GM12878 (cell line): Measurements from ENCODE around the gene PHACTR1. TPM values are rescaled to one million over a fixed set of nuclear protein-coding genes. Genes with fewer than 3 reads are reported as not detected.

Experiments used
- ATAC-seq: fragments of 200-7000 bp; cut with Tn5 transposase; 3 replicates; pipeline ENCODE4 v1.9.1; 2020; ENCODE audit warnings: mild to moderate bottlenecking, moderate library complexity
- BruUV-seq: library from RNA; stranded (reverse); fragments of 400-500 nt; replicated peaks from 2 replicates; lab custom pipeline; 2021; lab: Mats Ljungman, UMichigan
- CTCF ChIA-PET: fragments of 300-600 bp; sonication (Branson Sonifier 250); formaldehyde crosslinking; extraction: SDS; loops from one replicate; lab custom pipeline; 2021; ENCODE audit warnings: inconsistent platforms; lab: Yijun Ruan, JAX
- POLR2A ChIA-PET: fragments of 350-600 bp; formaldehyde crosslinking; extraction: SDS; loops from one replicate; lab custom pipeline; 2021; ENCODE audit warnings: inconsistent platforms; lab: Charles Lee
- RAD21 ChIA-PET: fragments of 300-600 bp; sonication (Branson Sonifier 250); formaldehyde crosslinking; loops from one replicate; lab custom pipeline; 2023; ENCODE audit warnings: antibody characterized with exemption; ENCODE audit not compliant: unreplicated experiment; lab: Charles Lee
- SMC1A ChIA-PET: fragments of 300-600 bp; sonication (Branson Sonifier 250); formaldehyde crosslinking; loops from one replicate; lab custom pipeline; 2023; ENCODE audit not compliant: unreplicated experiment, uncharacterized antibody; lab: Charles Lee
- DNase-seq: peaks from one replicate; pipeline ENCODE4 v3.0.0-alpha.2; 2011; ENCODE audit warnings: low read depth, low spot score
- FAIRE-seq: peaks from 3 replicates; lab custom pipeline; 2011; peaks lifted over from hg19 to GRCh38; lab: Jason Lieb, UNC
- H2AFZ ChIP-seq: 2 replicates; pipeline ENCODE4 v1.6.0; 2011; ENCODE audit warnings: low read depth, low read length, control low read depth; ENCODE audit not compliant: control insufficient read depth
- H3K27ac ChIP-seq: 2 replicates; pipeline ENCODE4 v1.5.1; 2011; ENCODE audit warnings: control low read depth; ENCODE audit not compliant: control insufficient read depth, insufficient read depth
- H3K27me3 ChIP-seq, 2 experiments: replicated peaks in 1 of 2; 2 replicates each; pipeline versions ENCODE4 v1.6.0 to v1.6.1; 2011; ENCODE audit warnings: low read length in 1 of 2; ENCODE audit not compliant: control insufficient read depth in 2 of 2, insufficient read depth in 2 of 2
- H3K36me3 ChIP-seq, 2 experiments: 2 replicates each; pipeline ENCODE4 v1.5.1; 2011; ENCODE audit warnings: low read length in 1 of 2; ENCODE audit not compliant: control insufficient read depth in 2 of 2, insufficient read depth in 2 of 2
- H3K4me1 ChIP-seq: 2 replicates; pipeline ENCODE4 v1.6.1; 2011; ENCODE audit warnings: mild to moderate bottlenecking, low read length, moderate library complexity, mixed read lengths; ENCODE audit not compliant: control insufficient read depth, insufficient read depth
- H3K4me2 ChIP-seq: 2 replicates; pipeline ENCODE4 v1.6.0; 2011; ENCODE audit warnings: control low read depth; ENCODE audit not compliant: control insufficient read depth, insufficient read depth
- H3K4me3 ChIP-seq: fragments of 200-600 bp; sonication (generic); 2 replicates; pipeline ENCODE4 v1.5.1; 2016
- H3K79me2 ChIP-seq: 2 replicates; pipeline ENCODE4 v1.6.0; 2011; ENCODE audit warnings: low read length; ENCODE audit not compliant: control insufficient read depth, insufficient read depth
- H3K9ac ChIP-seq: 2 replicates; pipeline ENCODE4 v1.8.0; 2011; ENCODE audit warnings: low read length, control low read depth, mixed read lengths; ENCODE audit not compliant: control insufficient read depth, insufficient read depth
- H3K9me3 ChIP-seq: replicated peaks from 3 replicates; pipeline ENCODE4 v1.5.1; 2011; ENCODE audit warnings: mild to moderate bottlenecking, low read length; ENCODE audit not compliant: control insufficient read depth, insufficient read depth
- H4K20me1 ChIP-seq: 2 replicates; pipeline ENCODE4 v1.6.0; 2011; ENCODE audit not compliant: control insufficient read depth, insufficient read depth
- CEBPB ChIP-seq, 2 experiments: fragments of 150-350 bp in 1 of 2; IDR thresholded peaks; 2 replicates each; pipeline ENCODE4 v1.6.1; 2012 to 2014; ENCODE audit warnings: low read depth in 2 of 2, low read length in 2 of 2, borderline replicate concordance in 1 of 2, inconsistent platforms in 1 of 2
- CEBPZ ChIP-seq: fragments of 150-350 bp; IDR thresholded peaks from 2 replicates; pipeline ENCODE4 v1.6.1; 2016; ENCODE audit warnings: low read depth, low read length
- FOXK2 ChIP-seq: fragments of 450-650 bp; IDR thresholded peaks from 2 replicates; pipeline ENCODE4 v1.6.1; 2017; ENCODE audit warnings: mild to moderate bottlenecking, moderate library complexity
- IKZF1 ChIP-seq: fragments of 450-650 bp; conservative IDR thresholded peaks from 2 replicates; pipeline ENCODE4 v1.6.1; 2017; ENCODE audit warnings: antibody characterized with exemption, mild to moderate bottlenecking
- MXI1 ChIP-seq: fragments of 150-350 bp; IDR thresholded peaks from 2 replicates; pipeline ENCODE4 v1.6.1; 2011; ENCODE audit warnings: low read depth, mild to moderate bottlenecking, inconsistent platforms, low read length, improper control_type of control experiment
- POLR2AphosphoS2 ChIP-seq: IDR thresholded peaks from 2 replicates; pipeline ENCODE4 v1.6.1; 2011; ENCODE audit warnings: low read depth, mild to moderate bottlenecking, low read length, improper control_type of control experiment, moderate library complexity
- POLR2AphosphoS5 ChIP-seq: IDR thresholded peaks from 2 replicates; pipeline ENCODE4 v1.6.1; 2011; ENCODE audit warnings: mild to moderate bottlenecking, low read length, inconsistent platforms
- SPI1 ChIP-seq: IDR thresholded peaks from 2 replicates; pipeline ENCODE4 v1.6.1; 2011; ENCODE audit warnings: low read depth, mild to moderate bottlenecking, low read length, moderate library complexity, borderline replicate concordance; ENCODE audit not compliant: insufficient read depth
- WGBS: methylation state at CpG from one replicate; pipeline ENCODE4 v1.1.6; 2016; ENCODE audit warnings: low lambda C conversion rate; ENCODE audit not compliant: insufficient replicate concordance, insufficient coverage; ENCODE audit errors: missing lambda C conversion rate; 5-methylcytosine and 5-hydroxymethylcytosine counted together
- in situ Hi-C: fragments of 300-500 bp; cut with MboI; formaldehyde crosslinking; loops from 9 replicates; pipeline ENCODE4 v1.14.3; 2018; ENCODE audit warnings: mixed read lengths
- intact Hi-C: fragments of 100-400 bp; cut with micrococcal nuclease; formaldehyde crosslinking; loops from one replicate; pipeline ENCODE4 v1.14.2; 2022; ENCODE audit not compliant: unreplicated experiment
- polyA plus RNA-seq, 11 experiments: library from polyadenylated mRNA; depleted of rRNA in 4 of 11; unstranded in 6 of 11; stranded (reverse) in 5 of 11; fragments of >200 nt; fragmentation: Nextera tagmentation in 4 of 11; fragmentation: Illumina TruSeq in 1 of 11; extraction: Ambion mirVana in 4 of 11; extraction: Trizol in 1 of 11; gene quantifications; 1 replicate in 1 of 11; 2 replicates in 10 of 11; pipeline versions ENCODE4 v1.2.1 to v1.2.3, GENCODE V29; 2011 to 2016; ENCODE audit warnings: inconsistent platforms in 2 of 11, missing spikeins in 2 of 11, low read depth in 1 of 11
- total RNA-seq, 4 experiments: library from RNA; depleted of rRNA in 3 of 4; stranded (reverse); fragments of >200 nt in 3 of 4; fragmentation: Illumina TruSeq in 1 of 4; extraction: Trizol in 1 of 4; gene quantifications; 2 replicates each; pipeline versions ENCODE4 v1.2.1 to v1.2.3, GENCODE V29; 2013 to 2021

The PHACTR1 gene
- total and polyA plus RNA-seq, 10 of the 15 experiments (the other 5 are each of a cell fraction or from before 2014, with no cell fraction given), result 34.2 to 94.6 (median 62.3) TPM

GRCh38 chr6:13289789-13290318 is 573.3 kb downstream of the PHACTR1 start:
- no peak overlapping the region for H3K4me2 ChIP-seq
- peaks cover 29 to 46% of the 10 kb centered on the region in 2 experiments for H3K36me3 ChIP-seq
- H2AFZ ChIP-seq, result no peak overlapping the region
- peaks cover 20% of the 10 kb centered on the region for H3K4me1 ChIP-seq
- ChIA-PET SMC1A (interaction anchor here (0.6 to 1.3 kb wide), 6 partner anchors 11 to 168 kb away, joined by 3 read pairs; no protein-coding TSS in a partner anchor), POLR2A (interaction anchor here (0.6 to 1.2 kb wide), 4 partner anchors 12 to 155 kb away, joined by 3 to 7 read pairs (median 4); no protein-coding TSS in a partner anchor), CTCF (interaction anchor here (0.6 to 1.1 kb wide), 4 partner anchors 12 to 53 kb away, joined by 3 read pairs; no protein-coding TSS in a partner anchor), RAD21 (interaction anchor here (0.6 kb wide), 2 partner anchors 33 to 478 kb away, joined by 3 read pairs; no protein-coding TSS in a partner anchor)
- H3K9me3 ChIP-seq, result peaks cover 14% of the 10 kb centered on the region; the same call in 2 of the 3 replicates
- H4K20me1 ChIP-seq, result no peaks in the 10 kb centered on the region; the same call in 1 of the 2 replicates
- H3K27me3 ChIP-seq, result no peaks in the 10 kb centered on the region
- no peaks in the 10 kb centered on the region for H3K79me2 ChIP-seq
- 91% methylated on average over 9 of the region's 9 CpGs for WGBS
- no TSS peak for BruUV-seq
- FAIRE-seq, result no peak
- DNase-seq, result no peak
- H3K9ac ChIP-seq, result no peak overlapping the region
- H3K27ac ChIP-seq, result no peak overlapping the region
- ATAC-seq, result no peak
- intact Hi-C loops, result no loop called here
- TF ChIP-seq IKZF1 (no peak), POLR2AphosphoS2 (0 out of 2 replicates have a peak, but pooled peaks have one; percentile 38)
- no peak overlapping the region for H3K4me3 ChIP-seq
- in situ Hi-C loops, result no loop called here

GRCh38 chr6:13290335-13290734 is 573.8 kb downstream of the PHACTR1 start:
- SMC1A ChIA-PET, result interaction anchor here (0.6 to 1.3 kb wide), 4 partner anchors 13 to 138 kb away, joined by 3 read pairs; no protein-coding TSS in a partner anchor
- H4K20me1 ChIP-seq, result no peaks in the 10 kb centered on the region; the same call in 1 of the 2 replicates
- peaks cover 15% of the 10 kb centered on the region for H3K4me1 ChIP-seq
- intact Hi-C loops (no loop called here), in situ Hi-C loops (no loop called here)
- no peak for DNase-seq
- WGBS, result 98% methylated on average over 2 of the region's 2 CpGs
- no peaks in the 10 kb centered on the region for H3K79me2 ChIP-seq
- no TSS peak for BruUV-seq
- TF ChIP-seq POLR2AphosphoS2 (0 out of 2 replicates have a peak, but pooled peaks have one; percentile 13), MXI1 (no peak), CEBPB (IDR thresholded peaks at IDR 0.05; ENCODE audit: borderline replicate concordance in 1 of 2, low read depth in 2 of 2, low read length in 2 of 2) (no peak), POLR2AphosphoS5 (0 out of 2 replicates have a peak, but pooled peaks have one; percentile 32), SPI1 (no peak), CEBPZ (no peak), FOXK2 (no peak)
- no peak overlapping the region for H2AFZ ChIP-seq
- POLR2A ChIA-PET, result interaction anchor here (0.7 to 1.2 kb wide), 2 partner anchors 12 to 26 kb away, joined by 4 read pairs; no protein-coding TSS in a partner anchor
- FAIRE-seq, result no peak
- no peak overlapping the region for H3K27ac ChIP-seq
- H3K4me2 ChIP-seq, result no peak overlapping the region
- RAD21 ChIA-PET, result interaction anchor here (0.6 kb wide), 1 partner anchor 33 kb away, joined by 3 read pairs; no protein-coding TSS in a partner anchor
- H3K9ac ChIP-seq, result no peak overlapping the region
- CTCF ChIA-PET, result interaction anchor here (0.6 to 1.1 kb wide), 3 partner anchors 12 to 31 kb away, joined by 3 read pairs; no protein-coding TSS in a partner anchor
- no peak overlapping the region for H3K4me3 ChIP-seq
- H3K27me3 ChIP-seq, result no peaks in the 10 kb centered on the region
- ATAC-seq, result no peak
- H3K9me3 ChIP-seq, result peaks cover 14% of the 10 kb centered on the region; the same call in 2 of the 3 replicates
- H3K36me3 ChIP-seq, result peaks cover 25 to 41% of the 10 kb centered on the region in 2 experiments
